GM10248 (cell line): ENCODE data around the gene OTUD7B.
"Not testable (repeated sequence)": the region's sequence is repeated elsewhere in the genome, so short reads cannot be mapped to it uniquely, and the experiment has no call there.

Experiments used
- CTCF ChIA-PET: fragments of 300-600 bp; sonication (Branson Sonifier 250); formaldehyde crosslinking; extraction: SDS; loops from one replicate; lab custom pipeline; 2021; ENCODE audit warnings: antibody characterized with exemption; lab: Yijun Ruan, JAX
- POLR2A ChIA-PET: fragments of 350-650 bp; sonication (Branson Sonifier 250); formaldehyde crosslinking; extraction: SDS; loops from one replicate; lab custom pipeline; 2020; ENCODE audit warnings: antibody characterized with exemption; lab: Yijun Ruan, JAX
- DNase-seq: peaks from one replicate; pipeline ENCODE4 v3.0.0; 2012; ENCODE audit errors: extremely low spot score
- CTCF ChIP-seq: IDR thresholded peaks from 2 replicates; pipeline ENCODE4 v1.5.1; 2012; ENCODE audit warnings: mild to moderate bottlenecking, low read depth; ENCODE audit errors: extremely low read depth, missing control alignments, control extremely low read depth

The OTUD7B gene

GRCh38 chr1:149962039-149962647 is 48.4 kb downstream of the OTUD7B start:
- TF ChIP-seq CTCF = peak; percentile 74
- peak; percentile 61 for DNase-seq
- POLR2A ChIA-PET = interaction anchor here (1.1 kb wide), 1 partner anchor 74 kb away, joined by 3 read pairs; a partner anchor contains a TSS

GRCh38 chr1:149957548-149957947 is 53.0 kb downstream of the OTUD7B start:
- DNase-seq, CTCF ChIA-PET, POLR2A ChIA-PET: not testable (repeated sequence)

More at GRCh38 chr1:149962039-149962647, 48.4 kb downstream of the OTUD7B start:
- CTCF ChIA-PET = interaction anchor here (0.6 to 3.3 kb wide), 43 partner anchors 10 to 225 kb away, joined by 3 to 24 read pairs (median 5); partner anchors contain the start of gene OTUD7B

GRCh38 chr1:149949911-149950310 is 60.6 kb downstream of the OTUD7B start:
- CTCF ChIA-PET = no interaction called here
- POLR2A ChIA-PET = no interaction called here
- no peak for DNase-seq
- TF ChIP-seq CTCF = no peak

GRCh38 chr1:149945206-149945605 is 65.3 kb downstream of the OTUD7B start:
- no peak for TF ChIP-seq CTCF
- no peak for DNase-seq
- CTCF ChIA-PET = interaction anchor here (4.7 kb wide), 1 partner anchor 16 kb away, joined by 21 read pairs; no protein-coding TSS in a partner anchor
- POLR2A ChIA-PET = no interaction called here

GRCh38 chr1:149942885-149943284 is 67.6 kb downstream of the OTUD7B start:
- ChIA-PET CTCF (no interaction called here), POLR2A (no interaction called here)
- TF ChIP-seq CTCF = no peak
- no peak for DNase-seq

GRCh38 chr1:149942207-149942606 is 68.3 kb downstream of the OTUD7B start:
- ChIA-PET POLR2A (no interaction called here), CTCF (no interaction called here)
- DNase-seq = no peak
- TF ChIP-seq CTCF = no peak

- ChIA-PET CTCF (interaction anchor here (1.2 kb wide), 1 partner anchor 22 kb away, joined by 3 read pairs; no protein-coding TSS in a partner anchor), POLR2A (interaction anchor here (2.4 kb wide), 1 partner anchor 52 kb away, joined by 6 read pairs; a partner anchor contains a TSS)
- TF ChIP-seq CTCF = no peak
- no peak for DNase-seq
Observed at GRCh38 chr1:149940427-149940826, 70.1 kb downstream of the OTUD7B start.

- not testable (repeated sequence) for DNase-seq
- CTCF ChIA-PET = interaction anchor here (1.4 to 1.5 kb wide), 2 partner anchors 9 to 23 kb away, joined by 5 to 6 read pairs; no protein-coding TSS in a partner anchor
- POLR2A ChIA-PET = interaction anchor here (1.0 kb wide), 1 partner anchor 11 kb away, joined by 4 read pairs; no protein-coding TSS in a partner anchor
Observed at GRCh38 chr1:149938668-149939003, 71.9 kb downstream of the OTUD7B start.
